Vagina (tissue), 2 donors: Measurements from ENCODE around the gene CREBZF.

Experiments
- CTCF ChIP-seq, 3 experiments: fragments of 450-650 bp in 2 of 3; fragments of 200-600 bp in 1 of 3; sonication (generic) in 1 of 3; IDR thresholded peaks; one replicate each; pipeline ENCODE4 v1.5.1; 2017 to 2019; ENCODE audit warnings: antibody characterized with exemption in 3 of 3, mild to moderate bottlenecking in 2 of 3, moderate library complexity in 2 of 3
- POLR2A ChIP-seq, 2 donors: fragments of 450-650 bp; IDR thresholded peaks; one replicate each; pipeline ENCODE4 v1.6.1; 2017; ENCODE audit warnings: antibody characterized with exemption in 2 of 2, mild to moderate bottlenecking in 2 of 2, moderate library complexity in 2 of 2
- POLR2AphosphoS5 ChIP-seq, 2 donors: sonication (generic); formaldehyde crosslinking; IDR thresholded peaks; one replicate each; pipeline ENCODE4 v1.9.0; 2017; ENCODE audit warnings: antibody characterized with exemption in 2 of 2, mild to moderate bottlenecking in 2 of 2, low read depth in 1 of 2; ENCODE audit not compliant: insufficient read depth in 1 of 2

- TF ChIP-seq CTCF (IDR thresholded peaks at IDR 0.05) (no peak), POLR2AphosphoS5 (IDR thresholded peaks at IDR 0.05; ENCODE audit: insufficient read depth in 1 of 2, low read depth in 1 of 2) (no peak), POLR2A (IDR thresholded peaks at IDR 0.05) (no peak)
Measured at GRCh38 chr11:85651118-85651517, 13.8 kb downstream of the CREBZF start.
